Measurements from ENCODE around the gene ANKMY1.

GRCh38 chr2:240597054-240597418 is 39.2 kb upstream of the ANKMY1 start:
- no peak for TF ChIP-seq EZH2 (IDR thresholded peaks at IDR 0.05; ENCODE audit: insufficient read depth, low read length)
- no peak for TF ChIP-seq CTCF (IDR thresholded peaks at IDR 0.05; ENCODE audit: insufficient read depth, low read depth, low read length)

Measured in astrocyte (in vitro differentiated cells and primary cell).